Daoy (cell line): Measurements from ENCODE around the gene KRT1. TPM values are rescaled to one million over a fixed set of nuclear protein-coding genes. Genes with fewer than 3 reads are reported as not detected.

ENCODE experiments used
- DNase-seq: peaks from one replicate; pipeline ENCODE4 v3.0.0-alpha.2; 2015; ENCODE audit warnings: low read depth
- total RNA-seq: library from RNA; depleted of rRNA; stranded (reverse); fragments of >200 nt; shearing (Covaris generic); gene quantifications from 2 replicates; pipeline ENCODE4 v1.2.3, GENCODE V29; 2014; rRNA removed

Gene KRT1
- total RNA-seq, 1 experiment from 2014 or later: not detected

DNA sequence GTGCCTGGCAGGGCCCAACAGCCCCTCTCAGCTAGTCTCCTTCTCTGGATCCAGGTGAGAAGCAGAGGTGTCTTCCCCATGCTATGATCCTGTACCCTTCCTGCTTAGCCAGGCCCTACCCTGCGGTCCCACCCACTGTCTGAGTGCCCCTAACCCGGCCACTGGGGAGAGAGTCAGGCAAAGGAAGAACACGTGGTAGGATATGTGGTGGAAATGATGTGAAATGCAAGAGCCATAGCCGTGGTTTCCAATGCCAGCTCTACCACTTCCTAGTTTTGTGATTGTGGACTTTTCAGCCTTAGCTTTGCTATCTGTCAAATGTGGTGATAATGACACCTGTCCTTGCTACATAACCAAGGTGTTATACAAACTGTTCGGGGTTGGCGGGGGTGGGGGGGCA lies 44.0 kb downstream of the KRT1 start:
- DNase-seq: no peak

DNA sequence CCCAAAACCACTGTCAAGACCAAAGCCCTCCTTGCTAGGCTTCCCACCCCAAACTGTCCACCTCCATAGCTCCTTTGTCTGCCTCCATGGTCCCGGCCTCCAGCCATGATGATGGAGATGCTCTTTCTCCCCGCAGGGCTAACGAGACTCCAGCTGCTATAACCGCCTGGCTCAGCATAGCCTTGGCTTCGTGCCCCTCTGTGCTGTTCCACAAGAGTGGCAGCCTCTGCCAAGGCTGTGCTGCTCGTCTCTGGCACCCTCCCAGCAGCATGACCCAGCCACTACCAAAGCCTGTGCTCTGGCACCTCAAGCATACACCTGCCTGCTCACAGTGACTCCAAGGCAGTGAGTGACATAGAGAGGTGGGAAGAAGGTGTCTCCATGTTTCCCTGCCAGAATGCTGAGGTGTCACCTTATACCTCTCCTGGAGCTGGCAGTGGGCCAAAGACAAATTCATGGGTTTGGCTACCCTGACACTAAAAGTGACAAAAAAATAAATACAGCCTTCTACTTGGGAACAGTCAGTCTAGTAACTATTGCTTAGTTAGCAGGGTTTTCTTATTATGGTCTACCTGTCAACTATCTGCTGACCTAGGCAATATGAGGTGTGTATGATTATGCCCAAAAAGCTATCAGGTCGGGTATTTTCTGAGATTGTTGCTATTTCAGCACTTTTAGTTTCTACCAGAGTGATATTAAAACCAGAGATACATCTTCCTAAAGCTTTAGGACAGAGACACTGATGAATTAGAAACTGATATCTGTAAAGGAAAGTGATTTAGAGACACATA lies 45.7 kb downstream of the KRT1 start:
- no peak for DNase-seq

DNA sequence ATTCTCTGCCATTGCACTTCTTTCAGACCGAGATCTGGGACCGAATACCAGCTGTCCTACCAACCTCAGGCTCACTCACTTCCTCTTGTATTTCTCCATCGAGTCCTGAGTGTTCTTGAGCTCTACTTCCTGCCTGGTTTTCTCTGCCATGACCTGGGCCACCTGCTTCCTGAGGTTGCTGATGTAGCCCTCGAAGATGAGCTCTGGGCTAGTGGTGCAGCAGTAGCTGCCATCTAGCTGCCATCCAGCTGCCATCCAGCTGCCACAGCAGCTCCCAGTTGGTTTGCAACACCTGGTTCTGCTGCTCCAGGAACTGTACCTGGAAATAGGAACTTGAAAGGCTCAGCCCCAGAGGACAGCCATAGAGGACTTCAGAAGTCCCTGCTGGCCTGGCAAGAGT lies 46.8 kb downstream of the KRT1 start:
- no peak for DNase-seq

DNA sequence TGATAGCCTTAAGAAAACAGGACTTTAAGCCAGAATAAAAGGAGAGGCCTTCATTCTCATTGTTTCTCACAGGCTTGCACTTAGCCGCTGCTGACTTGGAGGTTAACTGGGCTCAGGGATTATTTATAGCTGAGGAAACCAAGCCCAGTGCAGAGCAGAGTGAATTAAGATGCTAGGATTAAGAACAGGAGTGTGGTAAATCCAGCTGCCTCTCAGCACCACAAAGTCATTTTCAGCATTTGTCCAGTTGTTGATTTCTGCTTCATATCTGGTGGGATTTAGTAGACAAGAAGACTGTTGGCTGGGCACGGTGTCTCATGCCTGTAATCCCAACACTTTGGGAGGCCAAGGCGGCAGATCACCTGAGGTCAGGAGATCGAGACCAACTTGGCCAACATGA lies 47.6 kb downstream of the KRT1 start:
- DNase-seq: no peak

DNA sequence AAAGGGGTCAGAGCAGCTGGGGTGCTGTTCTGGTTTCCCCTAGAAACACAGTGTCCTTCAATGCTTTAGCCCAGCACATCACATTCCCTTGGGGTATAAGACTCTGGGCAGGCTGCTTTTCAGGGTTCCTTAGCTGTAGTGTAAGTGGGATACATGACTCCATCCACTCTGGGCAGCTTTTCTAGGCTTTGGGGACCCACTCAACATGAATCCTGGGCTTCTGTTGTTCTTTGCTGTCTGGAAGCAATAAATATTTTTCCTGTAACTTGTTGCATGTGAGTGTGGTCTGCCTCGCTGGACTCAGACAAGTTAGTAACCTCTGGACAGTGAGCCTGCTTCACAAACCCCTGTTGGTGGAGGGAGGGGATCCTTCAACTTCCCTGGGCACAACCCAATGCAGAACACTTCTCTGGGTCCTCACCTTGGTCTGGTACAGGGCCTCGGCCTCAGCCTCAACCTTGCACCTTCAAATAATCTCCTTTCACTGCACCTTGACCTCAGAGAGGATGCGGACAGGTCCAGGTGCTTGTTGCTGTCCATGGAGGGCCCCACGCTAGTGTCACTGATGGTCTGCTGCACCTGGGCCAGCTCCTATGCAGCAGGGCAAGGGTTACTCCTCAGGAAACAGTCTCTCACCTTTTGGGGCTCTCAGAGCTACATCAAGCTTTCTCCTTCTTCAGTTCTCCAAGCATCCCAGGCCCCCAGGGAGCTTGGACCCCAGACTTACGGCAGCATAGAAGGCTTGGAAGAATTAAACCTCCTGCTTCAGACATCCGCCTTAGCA lies 48.3 kb downstream of the KRT1 start:
- DNase-seq: no peak

DNA sequence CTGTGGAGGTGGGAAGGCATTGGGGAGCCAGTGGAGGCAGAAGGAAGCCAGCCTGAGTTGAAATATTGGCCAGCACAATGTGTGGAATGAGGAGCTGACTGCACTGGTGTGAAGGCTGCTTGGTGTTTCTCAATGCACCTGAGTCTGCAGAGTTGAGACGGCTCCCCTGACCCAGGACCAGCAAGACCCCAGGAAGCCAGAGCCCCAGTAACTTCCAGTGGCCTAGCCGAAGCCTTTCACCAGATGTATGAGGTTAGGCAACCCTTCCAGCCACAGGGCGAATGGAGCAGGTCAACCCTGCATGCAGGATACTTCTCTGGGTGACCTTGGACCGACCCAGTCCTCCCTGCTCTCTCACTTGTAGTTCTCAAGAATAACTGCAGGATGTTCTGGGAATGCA lies 48.9 kb downstream of the KRT1 start:
- no peak for DNase-seq

DNA sequence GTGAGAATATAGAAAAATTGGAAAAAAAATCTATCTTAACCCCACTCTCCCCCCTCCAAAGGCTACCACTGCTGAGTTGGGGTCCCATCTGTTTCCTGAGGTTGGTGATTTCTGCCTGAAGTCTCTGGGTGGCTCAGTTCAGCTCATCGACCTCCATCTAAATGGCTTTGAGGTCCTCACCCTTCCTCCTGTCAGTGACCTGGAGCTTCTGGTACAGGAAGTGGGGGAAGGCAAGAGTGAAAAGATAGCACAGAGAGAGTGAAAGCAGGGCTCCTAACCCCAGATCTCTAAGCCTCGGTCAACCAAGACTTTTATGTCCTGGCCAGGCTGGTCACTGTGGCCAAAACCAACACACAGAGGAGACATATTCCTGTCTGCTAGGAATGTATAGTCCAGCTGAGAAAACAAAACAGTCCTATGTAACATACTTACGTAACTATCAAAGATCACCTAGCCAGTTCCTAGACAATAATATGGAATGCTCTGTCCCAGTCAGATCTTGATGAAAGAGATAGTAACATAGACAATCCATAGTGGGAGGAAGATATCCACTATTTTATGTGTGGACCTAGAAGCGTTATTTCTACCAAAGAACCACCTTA lies 49.5 kb downstream of the KRT1 start:
- no peak for DNase-seq

DNA sequence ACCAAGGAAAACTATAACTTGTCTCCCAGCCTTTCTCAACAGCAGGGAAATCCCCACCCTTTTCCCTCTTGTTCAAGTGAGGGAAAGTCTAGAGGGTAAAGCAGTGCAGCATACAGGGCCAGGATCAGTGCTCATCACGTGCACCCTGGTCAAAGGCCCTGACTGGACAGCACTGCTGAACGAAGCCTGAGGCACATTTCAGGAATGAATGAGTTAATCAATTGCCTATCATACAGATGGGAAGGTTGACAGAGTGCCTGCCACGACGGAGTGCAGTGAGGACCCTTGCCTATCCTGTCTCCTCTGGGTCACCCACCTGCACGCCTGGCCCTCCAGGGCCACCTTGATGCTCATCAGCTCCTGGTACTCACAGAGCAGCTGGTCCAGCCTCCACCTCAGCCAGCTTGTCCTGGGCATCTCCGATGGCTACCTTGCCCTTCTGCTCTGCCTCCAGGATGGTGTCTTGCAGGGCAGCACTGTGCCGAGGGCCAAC lies 50.2 kb downstream of the KRT1 start:
- DNase-seq: no peak

DNA sequence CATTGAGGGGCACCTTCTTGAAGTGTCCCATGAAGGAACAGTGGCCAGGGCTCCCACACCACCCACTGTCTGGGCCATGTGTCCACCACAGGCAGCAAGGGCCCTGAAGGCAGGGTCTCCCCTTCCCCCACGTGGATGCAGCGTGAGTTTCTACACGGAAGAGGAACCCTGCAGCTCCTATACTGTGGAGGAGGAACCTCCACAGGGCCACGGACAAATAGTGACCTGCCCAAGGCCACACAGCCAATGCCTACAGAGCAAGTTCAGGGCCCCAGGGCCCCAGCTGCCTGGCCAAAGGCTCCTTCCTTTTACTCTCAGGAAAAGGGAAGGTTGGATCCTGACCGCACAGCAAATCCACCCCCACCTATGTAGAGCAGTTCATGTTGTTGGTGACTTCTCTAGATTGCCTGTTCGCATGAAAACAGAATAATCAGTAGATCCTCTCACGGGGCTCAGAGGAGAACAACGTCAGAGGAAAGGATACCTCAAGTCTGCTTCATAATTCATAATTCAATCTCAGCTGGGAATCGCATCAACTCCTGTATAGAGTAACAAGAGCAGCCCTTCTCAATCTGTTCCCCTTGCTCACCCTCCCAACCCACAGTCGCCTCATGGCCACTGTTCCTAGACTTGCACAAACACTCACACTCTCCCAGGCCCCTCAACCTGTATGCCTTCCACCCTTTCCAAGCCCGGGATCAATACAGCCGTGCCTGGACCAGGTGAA lies 50.8 kb downstream of the KRT1 start:
- DNase-seq: no peak

DNA sequence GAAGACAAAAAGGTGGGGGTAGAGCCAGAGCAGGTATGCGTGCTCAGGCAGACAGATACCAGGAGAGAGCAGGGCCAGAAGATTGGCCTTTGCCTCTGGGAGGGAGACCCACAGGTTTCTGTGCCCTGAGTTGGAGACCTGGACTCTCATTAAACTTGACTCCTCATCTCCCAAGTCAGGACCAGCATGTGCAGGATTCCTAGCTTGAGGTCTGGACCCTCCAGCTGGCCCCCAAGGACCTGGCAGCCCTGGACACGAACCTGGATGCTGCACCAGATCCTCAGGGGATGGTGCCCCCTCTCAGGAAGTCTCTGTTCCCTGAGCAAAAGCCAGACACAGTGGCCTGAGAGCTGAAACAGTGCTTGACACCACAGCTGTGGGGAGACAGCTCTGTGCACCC lies 51.4 kb downstream of the KRT1 start:
- no peak for DNase-seq

DNA sequence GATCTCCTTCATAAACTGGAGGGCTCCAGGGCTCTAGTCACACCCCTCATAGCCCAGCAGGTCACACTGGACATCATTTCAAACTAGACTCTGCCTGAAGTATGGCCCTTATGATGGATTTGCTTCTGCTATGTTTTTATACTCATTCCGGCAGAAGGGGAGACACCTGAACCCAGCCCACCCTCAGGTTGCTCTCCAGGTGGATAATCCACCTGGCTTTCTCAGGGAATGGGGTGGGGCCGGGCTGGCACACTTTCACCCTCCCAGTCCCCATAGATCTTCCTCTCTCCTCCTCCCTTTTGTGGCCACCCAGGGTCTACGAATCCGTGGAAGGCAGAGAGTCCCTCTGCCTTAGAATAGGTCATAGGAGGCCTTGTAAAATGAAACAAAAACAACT lies 52.1 kb downstream of the KRT1 start:
- no peak for DNase-seq

DNA sequence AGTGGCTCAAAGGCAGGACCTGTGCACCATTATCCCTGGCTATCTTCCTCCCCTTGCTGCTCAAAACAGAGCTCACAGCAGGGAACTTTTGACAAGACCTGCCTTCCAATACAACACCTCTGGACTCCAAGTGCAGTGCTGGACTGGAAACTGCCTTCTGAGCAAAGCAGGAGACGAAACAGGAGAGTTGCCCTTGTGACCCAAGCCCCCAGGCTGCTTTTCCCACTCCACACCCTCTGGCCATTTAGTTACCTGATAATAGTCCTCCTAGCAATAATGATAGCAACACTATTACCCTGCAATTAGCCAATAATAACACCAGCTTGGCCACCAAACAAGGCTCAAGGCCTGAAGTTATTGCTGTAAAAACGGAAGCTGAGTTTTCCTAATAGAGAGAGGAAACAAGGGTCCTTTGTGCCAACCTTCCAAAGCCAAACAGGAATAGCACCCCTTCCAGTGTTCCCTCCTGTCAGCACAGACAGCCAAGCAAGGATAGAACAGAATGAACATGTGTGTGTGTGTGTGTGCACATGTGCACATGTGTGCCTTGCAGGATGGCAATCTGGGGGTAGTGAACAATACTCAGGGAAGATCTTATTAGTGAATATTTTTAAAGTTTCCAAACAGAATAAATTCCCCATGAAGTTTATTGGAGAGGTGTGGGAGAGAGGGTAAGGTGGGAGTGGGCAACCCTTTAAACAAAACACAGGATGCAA lies 52.7 kb downstream of the KRT1 start:
- no peak for DNase-seq

Other genes starting within 250 kb of the KRT1 start
- 1.1 and 2.7 TPM in 2 replicates for gene KRT75, start 246.0 kb downstream of the KRT1 start, total RNA-seq
- gene KRT6B, start 228.3 kb downstream of the KRT1 start, total RNA-seq: not detected in 2 replicates
- gene KRT6C, start 206.6 kb downstream of the KRT1 start, total RNA-seq: not detected in 2 replicates
- not detected in 2 replicates for gene KRT6A, start 187.2 kb downstream of the KRT1 start, total RNA-seq
- 0.36 TPM in 1 of 2 replicates, not detected in the other for gene KRT5, start 160.0 kb downstream of the KRT1 start, total RNA-seq
- gene KRT71, start 127.3 kb downstream of the KRT1 start, total RNA-seq: not detected in 2 replicates
- gene KRT74, start 106.6 kb downstream of the KRT1 start, total RNA-seq: not detected in 2 replicates
- not detected in 2 replicates for gene KRT72, start 78.9 kb downstream of the KRT1 start, total RNA-seq
- gene KRT73, start 61.8 kb downstream of the KRT1 start, total RNA-seq: not detected in 2 replicates
- gene KRT2, start 28.2 kb downstream of the KRT1 start, total RNA-seq: 0.03 and 0.40 TPM in 2 replicates
- gene KRT77, start 23.1 kb upstream of the KRT1 start, total RNA-seq: not detected in 2 replicates
- not detected in 2 replicates for gene KRT76, start 96.9 kb upstream of the KRT1 start, total RNA-seq
- gene KRT3, start 115.7 kb upstream of the KRT1 start, total RNA-seq: not detected in 2 replicates
- not detected in 2 replicates for gene KRT4, start 133.7 kb upstream of the KRT1 start, total RNA-seq
- gene KRT79, start 153.9 kb upstream of the KRT1 start, total RNA-seq: 0.57 and 2.6 TPM in 2 replicates
- 1.2 TPM in 1 of 2 replicates, not detected in the other for gene KRT78, start 168.6 kb upstream of the KRT1 start, total RNA-seq
- gene KRT8, start 224.7 kb upstream of the KRT1 start, total RNA-seq: 107 and 111 TPM in 2 replicates